Right renal pelvis (tissue), 4 donors: Measurements from ENCODE around the gene ATG5. TPM values are rescaled to one million over a fixed set of nuclear protein-coding genes. Genes with fewer than 3 reads are reported as not detected.
"Not testable (repeated sequence)": the region's sequence is repeated elsewhere in the genome, so short reads cannot be mapped to it uniquely, and the experiment has no call there.

Experiments
- DNase-seq, 4 donors: peaks; one replicate each; pipeline ENCODE4 v3.0.0-alpha.2; 2013; ENCODE audit warnings: low read depth in 4 of 4, low spot score in 3 of 4, missing footprints in 1 of 4
- polyA plus RNA-seq, 4 donors: library from polyadenylated mRNA; unstranded; fragments of 120-200 nt; gene quantifications; one replicate each; pipeline ENCODE4 v1.2.1, GENCODE V29; 2013; ENCODE audit not compliant: insufficient read length in 4 of 4

Gene ATG5
- polyA plus RNA-seq, 4 donors = 47.8 to 58.7 (median 54.5) TPM

- DNase-seq = no peak
Measured at GRCh38 chr6:106315765-106316374, 9.7 kb downstream of the ATG5 start.

DNA sequence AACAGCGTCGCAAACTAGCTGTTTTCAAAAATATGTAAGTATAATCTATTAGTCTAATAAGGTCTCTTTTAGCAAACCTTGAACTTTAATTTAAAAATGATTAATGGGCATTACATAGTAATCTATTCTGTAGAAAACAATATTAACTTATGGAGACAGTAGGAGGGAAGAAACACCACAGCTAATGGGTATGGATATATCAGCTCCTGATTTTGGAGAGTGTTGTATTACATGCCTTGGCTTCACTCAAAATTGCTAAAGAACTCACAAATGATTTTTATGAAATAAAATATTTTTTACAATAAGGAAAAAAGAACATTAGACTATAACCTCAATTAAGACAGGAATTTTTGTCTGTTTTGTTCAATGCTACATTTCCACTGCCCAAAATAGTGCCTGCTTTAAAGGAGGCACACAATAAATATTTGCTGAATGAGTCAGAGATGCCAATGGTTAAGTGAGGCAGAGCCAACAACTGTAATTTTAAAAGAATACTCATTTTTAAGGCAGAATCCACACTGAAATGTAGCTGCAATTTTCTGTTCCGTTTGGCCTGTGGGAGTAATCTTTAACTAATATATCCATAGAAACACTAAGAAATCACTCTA is 15.7 kb downstream of the ATG5 start:
- no peak for DNase-seq

GRCh38 chr6:106308985-106309384 is 16.6 kb downstream of the ATG5 start:
- DNase-seq = no peak

- no peak for DNase-seq
Measured at GRCh38 chr6:106305740-106306139, 19.8 kb downstream of the ATG5 start.

GRCh38 chr6:106300944-106301343 is 24.6 kb downstream of the ATG5 start:
- DNase-seq = no peak

DNA sequence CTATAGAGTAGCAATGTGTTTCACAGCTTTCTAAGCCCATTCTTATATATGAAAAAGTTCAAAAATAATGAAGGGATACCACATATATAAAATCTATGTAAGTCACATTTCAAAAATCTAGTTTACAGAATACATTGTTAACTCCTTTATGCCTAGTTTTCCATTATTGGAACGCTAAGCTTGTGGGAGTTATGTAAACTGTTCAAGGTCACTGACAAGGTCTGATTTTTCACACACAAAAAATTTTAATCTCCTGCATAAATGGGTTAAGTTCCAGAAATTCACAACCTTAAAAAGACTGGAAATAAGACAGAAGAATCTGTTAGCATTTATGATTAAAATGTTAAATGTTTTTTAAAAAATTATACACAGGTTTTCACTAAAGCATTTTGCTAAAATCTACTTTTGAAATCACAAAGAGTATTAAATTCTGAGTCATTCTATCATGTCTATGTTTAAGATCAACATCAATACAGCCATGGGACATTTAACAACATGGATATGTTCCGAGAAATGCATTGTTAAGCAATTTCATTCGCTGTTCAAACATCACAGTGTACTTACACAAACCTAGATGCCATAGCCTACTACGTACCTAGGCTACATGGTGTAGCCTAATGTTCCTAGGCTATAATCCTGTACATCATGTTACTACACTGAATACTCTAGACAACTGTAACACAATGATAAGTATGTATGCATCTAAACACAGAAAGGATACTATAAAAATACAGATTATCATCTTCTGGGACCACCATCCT is 25.4 kb downstream of the ATG5 start:
- no peak for DNase-seq

GRCh38 chr6:106293116-106293515 is 32.4 kb downstream of the ATG5 start:
- no peak for DNase-seq

DNA sequence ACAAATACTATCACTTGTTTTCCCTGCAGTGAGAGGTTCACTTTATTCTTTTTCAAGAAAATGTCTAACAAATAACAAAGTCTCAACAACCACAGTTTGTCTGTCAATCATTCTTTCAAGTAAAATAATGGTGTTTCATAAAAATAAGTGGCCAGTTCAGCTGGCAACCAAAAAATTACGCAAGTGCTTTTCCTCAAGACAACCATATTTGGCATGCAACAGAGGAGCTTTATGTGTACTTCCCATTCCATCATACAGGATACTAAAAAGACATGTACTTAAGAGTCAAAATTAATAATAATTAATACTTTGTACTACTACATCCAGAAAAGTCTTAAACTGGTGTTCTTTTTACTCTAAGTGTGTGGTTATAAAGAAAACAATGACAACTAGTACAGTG is 34.6 kb downstream of the ATG5 start:
- DNase-seq = no peak

DNA sequence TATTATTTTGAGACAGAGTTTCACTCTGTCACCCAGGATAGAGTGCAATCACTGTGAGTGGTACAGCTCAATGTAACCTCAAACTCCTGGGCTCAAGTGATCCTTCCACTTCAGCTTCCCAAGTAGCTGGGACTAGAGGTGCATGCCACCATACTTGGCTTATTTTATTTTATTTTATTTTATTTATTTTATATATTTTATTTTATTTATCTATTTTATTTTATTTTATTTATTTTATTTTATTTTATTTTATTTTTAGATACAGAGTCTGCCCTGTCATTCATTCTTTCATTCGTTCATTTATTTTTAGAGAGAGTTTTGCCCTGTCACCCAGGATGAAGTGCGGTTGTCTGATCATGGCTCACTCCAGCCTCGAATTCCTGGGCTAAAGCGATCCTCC is 35.5 kb downstream of the ATG5 start:
- DNase-seq = no peak

- DNase-seq = no peak
Measured at GRCh38 chr6:106287215-106287614, 38.3 kb downstream of the ATG5 start.

DNA sequence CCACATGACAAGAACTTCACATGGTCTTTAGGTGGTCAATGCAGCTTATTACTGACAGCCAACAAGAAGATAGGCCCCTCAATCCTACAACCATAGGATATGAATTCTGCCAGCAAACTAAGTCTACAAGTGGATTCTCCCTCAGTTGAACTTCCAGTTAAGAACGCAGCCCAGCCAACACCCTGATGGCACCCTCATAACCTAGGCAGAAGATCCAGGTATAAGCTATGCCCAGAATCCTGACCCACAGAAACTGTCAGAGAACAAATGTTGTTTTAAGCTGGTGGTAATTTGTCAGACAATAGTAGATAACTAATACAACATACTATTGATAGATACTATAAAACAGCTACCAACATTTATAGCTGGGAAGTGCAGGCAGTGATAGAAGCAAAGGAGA is 38.8 kb downstream of the ATG5 start:
- DNase-seq = no peak

DNA sequence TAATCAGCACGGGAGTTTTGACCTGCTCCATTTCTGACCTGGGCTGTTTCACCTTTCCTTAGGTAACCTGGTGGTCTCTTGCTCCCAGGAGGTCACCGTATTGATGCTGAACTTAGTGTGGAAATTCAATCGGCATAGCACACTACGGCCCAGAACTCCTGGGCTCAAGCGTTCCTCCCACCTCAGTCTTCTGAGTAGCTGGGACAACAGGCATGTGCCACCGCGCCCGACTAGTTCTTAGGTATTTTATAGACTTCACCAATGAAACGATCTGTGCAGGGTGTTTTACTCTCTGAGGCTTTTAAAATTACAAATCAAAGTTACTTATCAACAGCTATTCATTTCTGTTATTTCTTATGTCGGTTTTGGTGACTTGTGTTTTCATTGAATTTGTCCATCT is 42.1 kb downstream of the ATG5 start:
- no peak for DNase-seq

DNA sequence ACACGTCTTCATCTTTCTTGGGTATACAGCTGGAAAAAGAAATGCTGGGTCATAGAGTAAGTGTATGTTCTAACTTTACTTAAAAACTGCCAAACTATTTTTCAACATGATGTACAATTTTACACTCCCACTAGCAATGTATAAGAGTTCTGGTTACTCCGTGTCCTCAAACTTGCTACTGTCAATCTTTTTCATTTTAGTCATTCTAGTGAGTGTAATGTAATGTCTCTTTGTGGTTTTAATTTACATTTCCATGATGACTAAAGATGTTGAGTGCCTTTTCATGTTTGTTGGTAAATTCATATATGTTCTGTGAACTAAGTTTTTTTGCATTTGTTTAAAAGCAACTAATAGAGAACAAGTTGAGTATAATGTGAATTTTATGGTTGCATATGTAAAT is 43.9 kb downstream of the ATG5 start:
- DNase-seq = no peak

- DNase-seq = no peak
Measured at GRCh38 chr6:106281088-106281487, 44.5 kb downstream of the ATG5 start.

GRCh38 chr6:106279179-106279578 is 46.4 kb downstream of the ATG5 start:
- DNase-seq = no peak

DNA sequence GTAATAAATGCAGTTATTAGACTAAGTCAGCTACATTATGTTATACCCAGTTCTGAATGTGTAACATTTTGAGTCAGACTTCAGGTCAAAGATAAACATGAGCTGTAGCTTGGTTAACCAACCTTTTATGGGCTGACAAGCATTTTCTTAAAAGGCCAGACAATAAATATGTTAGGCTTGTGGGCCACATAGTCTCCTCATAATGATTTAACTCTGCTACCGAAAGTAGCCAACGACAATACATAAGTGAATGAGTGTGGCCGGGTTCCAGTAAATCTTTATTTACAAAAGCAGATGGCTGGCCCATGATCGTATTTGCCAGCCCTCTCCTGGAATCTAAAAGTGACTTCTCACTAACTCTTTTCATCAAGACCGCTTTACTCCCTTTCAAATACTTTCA is 49.9 kb downstream of the ATG5 start:
- no peak for DNase-seq

DNA sequence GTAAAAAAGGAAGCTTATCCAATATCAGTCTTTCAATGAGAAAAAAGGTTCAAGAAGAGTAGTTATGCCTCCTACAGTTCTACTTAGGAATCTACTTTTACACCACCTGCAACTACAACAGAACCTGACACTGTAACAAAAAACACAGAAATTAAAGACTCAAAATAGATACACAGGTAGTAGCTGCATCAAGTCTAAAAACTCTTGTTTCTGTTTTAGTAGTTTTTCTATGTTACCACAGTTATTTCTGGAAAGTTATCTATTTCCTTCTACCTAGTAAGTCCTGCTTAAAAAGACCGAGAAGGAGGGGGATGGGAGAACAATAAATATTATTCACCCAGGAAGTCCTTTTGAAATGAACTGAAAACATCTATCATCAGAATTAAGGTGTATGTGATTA is 52.5 kb downstream of the ATG5 start:
- DNase-seq = no peak

- no peak for DNase-seq
Measured at GRCh38 chr6:106272287-106272686, 53.3 kb downstream of the ATG5 start.

GRCh38 chr6:106270414-106270813 is 55.1 kb downstream of the ATG5 start:
- DNase-seq = no peak

DNA sequence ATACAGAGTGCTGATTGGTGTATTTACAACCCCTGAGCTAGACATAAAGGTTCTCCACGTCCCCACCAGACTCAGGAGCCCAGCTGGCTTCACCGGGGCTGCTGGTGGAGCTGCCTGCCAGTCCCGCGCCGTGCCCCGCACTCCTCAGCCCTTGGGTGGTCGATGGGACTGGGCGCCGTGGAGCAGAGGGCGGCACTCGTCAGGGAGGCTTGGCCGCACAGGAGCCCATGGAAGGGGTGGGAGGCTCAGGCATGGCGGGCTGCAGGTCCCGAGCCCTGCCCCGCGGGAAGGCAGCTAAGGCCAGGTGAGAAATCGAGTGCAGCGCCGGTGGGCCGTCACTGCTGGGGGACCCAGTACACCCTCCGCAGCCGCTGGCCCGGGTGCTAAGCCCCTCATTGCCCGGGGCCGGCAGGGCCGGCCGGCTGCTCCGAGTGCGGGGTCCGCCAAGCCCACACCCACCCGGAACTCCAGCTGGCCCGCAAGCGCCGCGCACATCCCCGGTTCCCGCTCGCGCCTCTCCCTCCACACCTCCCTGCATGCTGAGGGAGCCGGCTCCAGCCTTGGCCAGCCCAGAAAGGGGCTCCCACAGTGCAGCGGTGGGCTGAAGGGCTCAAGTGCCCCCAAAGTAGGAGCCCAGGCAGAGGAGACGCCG is 56.2 kb downstream of the ATG5 start:
- DNase-seq = not testable (repeated sequence)

GRCh38 chr6:106268500-106268899 is 57.1 kb downstream of the ATG5 start:
- not testable (repeated sequence) for DNase-seq

- DNase-seq = not testable (repeated sequence)
Measured at GRCh38 chr6:106264433-106264832, 61.1 kb downstream of the ATG5 start.
